SK-N-SH (cell line): ENCODE data around the gene ANKS4B. TPM values are rescaled to one million over a fixed set of nuclear protein-coding genes. Genes with fewer than 3 reads are reported as not detected.

Experiments used
- CTCF ChIA-PET: fragments of 300-600, 350-600 bp; formaldehyde crosslinking; extraction: SDS; loops from one replicate; lab custom pipeline; 2021; lab: Yijun Ruan, JAX
- POLR2A ChIA-PET: fragments of 350-600 bp; sonication (Branson Sonifier 250); formaldehyde crosslinking; extraction: SDS; loops from one replicate; lab custom pipeline; 2020; ENCODE audit warnings: antibody characterized with exemption, inconsistent platforms; lab: Yijun Ruan, JAX
- DNase-seq: peaks from one replicate; pipeline ENCODE4 v3.0.0; 2012
- H2AFZ ChIP-seq: fragments of 200-600 bp; sonication (generic); 2 replicates; pipeline ENCODE4 v1.8.1; 2016; ENCODE audit warnings: antibody characterized with exemption, mild to moderate bottlenecking, low read depth
- H3F3A ChIP-seq: fragments of 200-600 bp; sonication (generic); replicated peaks from 2 replicates; pipeline ENCODE3; 2016; ENCODE audit warnings: antibody characterized with exemption, mild to moderate bottlenecking; ENCODE audit not compliant: insufficient read depth
- H3K27ac ChIP-seq, 2 experiments: fragments of 200-500 bp in 1 of 2; fragments of 200-600 bp in 1 of 2; sonication (Bioruptor generic) in 1 of 2; sonication (generic), shearing (Covaris generic) in 1 of 2; 2 replicates each; pipeline versions ENCODE4 v1.5.1 to v1.6.1; 2014 to 2016; ENCODE audit warnings: low read depth in 2 of 2, inconsistent platforms in 1 of 2, low read length in 1 of 2, mild to moderate bottlenecking in 1 of 2, mixed read lengths in 1 of 2
- H3K27me3 ChIP-seq: fragments of 200-600 bp; sonication (generic), shearing (Covaris generic); 2 replicates; pipeline ENCODE4 v1.6.1; 2016; ENCODE audit warnings: mixed run types; ENCODE audit not compliant: insufficient read depth
- H3K36me3 ChIP-seq, 2 experiments: fragments of 200-500 bp in 1 of 2; fragments of 200-600 bp in 1 of 2; sonication (Bioruptor generic) in 1 of 2; sonication (generic) in 1 of 2; replicated peaks in 1 of 2; 2 replicates each; pipeline versions ENCODE3 to v1.5.1; 2014 to 2016; ENCODE audit warnings: low read length in 1 of 2, mild to moderate bottlenecking in 1 of 2; ENCODE audit not compliant: insufficient read depth in 2 of 2, control insufficient read depth in 1 of 2
- H3K4me1 ChIP-seq, 2 experiments: fragments of 200-500 bp in 1 of 2; fragments of 200-600 bp in 1 of 2; sonication (Bioruptor generic) in 1 of 2; sonication (generic), shearing (Covaris generic) in 1 of 2; 2 replicates each; pipeline versions ENCODE4 v1.5.1 to v1.6.1; 2014 to 2016; ENCODE audit warnings: low read depth in 1 of 2, low read length in 1 of 2, mixed run types in 1 of 2; ENCODE audit not compliant: insufficient read depth in 2 of 2, control insufficient read depth in 1 of 2
- H3K4me2 ChIP-seq: fragments of 200-600 bp; sonication (generic), shearing (Covaris generic); 2 replicates; pipeline ENCODE4 v1.6.1; 2017; ENCODE audit warnings: mixed run types
- H3K4me3 ChIP-seq, 2 experiments: fragments of 200-500 bp in 1 of 2; fragments of 200-600 bp in 1 of 2; sonication (Bioruptor generic) in 1 of 2; sonication (generic), shearing (Covaris generic) in 1 of 2; 2 replicates each; pipeline versions ENCODE4 v1.5.1 to v1.8.1; 2014 to 2016; ENCODE audit warnings: low read depth in 2 of 2, inconsistent platforms in 1 of 2, low read length in 1 of 2, mild to moderate bottlenecking in 1 of 2, mixed read lengths in 1 of 2, moderate library complexity in 1 of 2
- H3K79me2 ChIP-seq: fragments of 200-600 bp; sonication (generic); 2 replicates; pipeline ENCODE4 v1.8.1; 2017; ENCODE audit warnings: mild to moderate bottlenecking; ENCODE audit not compliant: insufficient read depth
- H3K9ac ChIP-seq: fragments of 200-600 bp; sonication (generic); 2 replicates; pipeline ENCODE4 v1.6.1; 2017; ENCODE audit warnings: mixed run types
- H3K9me2 ChIP-seq: fragments of 200-600 bp; sonication (generic); 2 replicates; pipeline ENCODE4 v1.6.1; 2017; ENCODE audit warnings: mixed run types
- H3K9me3 ChIP-seq: fragments of 200-600 bp; sonication (generic); 2 replicates; pipeline ENCODE4 v1.6.1; 2017; ENCODE audit warnings: mixed run types, mild to moderate bottlenecking, moderate library complexity
- H4K20me1 ChIP-seq: fragments of 200-600 bp; sonication (generic); 2 replicates; pipeline ENCODE4 v1.6.1; 2017; ENCODE audit warnings: mild to moderate bottlenecking, mixed run types; ENCODE audit not compliant: insufficient read depth
- CHD2 ChIP-seq: fragments of 150-350 bp; IDR thresholded peaks from 2 replicates; pipeline ENCODE4 v1.6.1; 2018; ENCODE audit warnings: low read length; ENCODE audit not compliant: partially characterized antibody
- EP300 ChIP-seq, 2 experiments: IDR thresholded peaks; 2 replicates each; pipeline versions ENCODE4 v1.4.0 to v1.6.1; 2012; ENCODE audit warnings: borderline replicate concordance in 1 of 2, low read depth in 1 of 2, low read length in 1 of 2
- GATA2 ChIP-seq: sonication (generic); formaldehyde crosslinking; IDR thresholded peaks from 2 replicates; pipeline ENCODE4 v1.5.0; 2020; ENCODE audit warnings: mild to moderate bottlenecking, missing genetic modification reagents
- IRF3 ChIP-seq: fragments of 150-350 bp; IDR thresholded peaks from 2 replicates; pipeline ENCODE4 v1.6.1; 2016; ENCODE audit warnings: mild to moderate bottlenecking, low read depth, low read length
- MAX ChIP-seq: IDR thresholded peaks from 2 replicates; pipeline ENCODE4 v1.4.0; 2012; ENCODE audit warnings: low read depth
- MEF2A ChIP-seq: IDR thresholded peaks from 2 replicates; pipeline ENCODE4 v1.4.0; 2012; ENCODE audit warnings: low read depth, borderline replicate concordance
- MXI1 ChIP-seq: IDR thresholded peaks from 2 replicates; pipeline ENCODE4 v1.6.1; 2012; ENCODE audit warnings: mild to moderate bottlenecking, low read depth, low read length, improper control_type of control experiment
- NFIC ChIP-seq: IDR thresholded peaks from 2 replicates; pipeline ENCODE4 v1.4.0; 2012; ENCODE audit warnings: borderline replicate concordance
- POLR2AphosphoS5 ChIP-seq: IDR thresholded peaks from 2 replicates; pipeline ENCODE4 v1.6.1; 2012; ENCODE audit warnings: low read depth, low read length
- RAD21 ChIP-seq: IDR thresholded peaks from 2 replicates; pipeline ENCODE4 v1.6.1; 2012; ENCODE audit warnings: mild to moderate bottlenecking, low read length
- REST ChIP-seq: IDR thresholded peaks from 2 replicates; pipeline ENCODE4 v1.6.1; 2012; ENCODE audit warnings: mild to moderate bottlenecking, low read depth, low read length, moderate library complexity
- SIN3A ChIP-seq: IDR thresholded peaks from 2 replicates; pipeline ENCODE4 v1.6.1; 2012; ENCODE audit warnings: low read depth, mild to moderate bottlenecking, low read length, moderate library complexity, borderline replicate concordance
- SMC3 ChIP-seq: IDR thresholded peaks from 2 replicates; pipeline ENCODE4 v1.6.1; 2012; ENCODE audit warnings: low read depth, low read length, improper control_type of control experiment
- TCF12 ChIP-seq: IDR thresholded peaks from 2 replicates; pipeline ENCODE4 v1.4.0; 2012
- YY1 ChIP-seq: IDR thresholded peaks from 2 replicates; pipeline ENCODE4 v1.4.0; 2012; ENCODE audit warnings: low read depth, mild to moderate bottlenecking
- WGBS: methylation state at CpG from one replicate; pipeline ENCODE4 v1.1.6; 2017; ENCODE audit warnings: low lambda C conversion rate; 5-methylcytosine and 5-hydroxymethylcytosine counted together
- polyA plus RNA-seq, 3 experiments: library from polyadenylated mRNA; depleted of rRNA; stranded (reverse); fragments of >200 nt; gene quantifications; 2 replicates each; pipeline ENCODE4 v1.2.3, GENCODE V29; 2012

Gene ANKS4B
- polyA plus RNA-seq, 1 of the 3 experiments (the other 2 are of a cell fraction): not detected

- H3K27ac ChIP-seq: no peak overlapping the region
- H3K4me3 ChIP-seq: no peak overlapping the region
- no peaks in the 10 kb centered on the region for H4K20me1 ChIP-seq
- no peaks in the 10 kb centered on the region for H3F3A ChIP-seq
- H2AFZ ChIP-seq: no peak overlapping the region
- H3K27me3 ChIP-seq: peaks cover 7% of the 10 kb centered on the region; the same call in 1 of the 2 replicates
- no peaks in the 10 kb centered on the region for H3K36me3 ChIP-seq
- H3K9ac ChIP-seq: no peak overlapping the region
- no peaks in the 10 kb centered on the region for H3K9me3 ChIP-seq
- H3K9me2 ChIP-seq: no peaks in the 10 kb centered on the region; the same call in 1 of the 2 replicates
- no peak overlapping the region for H3K4me2 ChIP-seq
- H3K79me2 ChIP-seq: no peaks in the 10 kb centered on the region
- WGBS: 28% methylated on average over 4 of the region's 5 CpGs
- H3K4me1 ChIP-seq: peaks cover 0 to 5% of the 10 kb centered on the region in 2 experiments; a peak in 2 of 4 replicates
- no peak for DNase-seq
- POLR2A ChIA-PET: no interaction called here
- TF ChIP-seq MEF2A (no peak), IRF3 (no peak), RAD21 (no peak), SIN3A (no peak), GATA2 (CRISPR knock-in tag) (0 out of 2 replicates have a peak, but pooled peaks have one; percentile 29), REST (no peak)
- CTCF ChIA-PET: interaction anchor here (6.8 kb wide), 1 partner anchor 10 kb away, joined by 39 read pairs; no protein-coding TSS in a partner anchor
These were observed 33.8 kb upstream of the ANKS4B start for GRCh38 chr16:21199607-21200218.

- no peaks in the 10 kb centered on the region for H3K79me2 ChIP-seq
- no peak for TF ChIP-seq EP300 (IDR thresholded peaks at IDR 0.05; ENCODE audit: borderline replicate concordance in 1 of 2, low read depth in 1 of 2, low read length in 1 of 2)
- TF ChIP-seq SMC3: no peak
- TF ChIP-seq YY1: no peak
- no peak for TF ChIP-seq POLR2AphosphoS5
- TF ChIP-seq NFIC: no peak
- TF ChIP-seq CHD2: no peak
- peak; percentile 41; the same call in 1 of the 2 replicates for TF ChIP-seq GATA2 (CRISPR knock-in tag)
- no peak for TF ChIP-seq MXI1
- no peak for TF ChIP-seq MAX
- peak; percentile 19; the same call in 1 of the 2 replicates for TF ChIP-seq TCF12
These were observed 30.2 kb upstream of the ANKS4B start for GRCh38 chr16:21203155-21203797.

More at GRCh38 chr16:21203155-21203797, 30.2 kb upstream of the ANKS4B start:
- peaks cover 7% of the 10 kb centered on the region; the same call in 1 of the 2 replicates for H3K27me3 ChIP-seq
- CTCF ChIA-PET: interaction anchor here (1.3 to 6.8 kb wide), 3 partner anchors 14 to 98 kb away, joined by 3 to 39 read pairs (median 9); no protein-coding TSS in a partner anchor
- no peak overlapping the region for H3K4me3 ChIP-seq
- H3K9me2 ChIP-seq: no peaks in the 10 kb centered on the region; the same call in 1 of the 2 replicates
- no peak overlapping the region for H3K4me2 ChIP-seq
- peaks cover 0 to 5% of the 10 kb centered on the region in 2 experiments; a peak in 2 of 4 replicates for H3K4me1 ChIP-seq
- POLR2A ChIA-PET: no interaction called here
- H2AFZ ChIP-seq: no peak overlapping the region
- H3K27ac ChIP-seq: peak overlapping the region in 1 of 2 experiments; percentile 12; a peak in 1 of 4 replicates
- H3F3A ChIP-seq: no peaks in the 10 kb centered on the region
- WGBS: 39% methylated on average over 7 of the region's 7 CpGs
- no peak overlapping the region for H3K9ac ChIP-seq
- no peaks in the 10 kb centered on the region for H3K9me3 ChIP-seq
- peak; percentile 24 for DNase-seq
- no peaks in the 10 kb centered on the region for H3K36me3 ChIP-seq
- H4K20me1 ChIP-seq: no peaks in the 10 kb centered on the region
